Stimulated activated CD8-positive, alpha-beta memory T cell treated with anti-CD3 and anti-CD28 coated beads, Interleukin-12 subunit alpha, Interleukin-12 subunit beta, amount 100 ng/mL, for 1 hour (primary cell): ENCODE data around the gene SRBD1.

Experiments
- DNase-seq: peaks from one replicate; pipeline ENCODE4 v3.0.0-alpha.2; 2020; ENCODE audit warnings: low read depth

Gene SRBD1, protein sequence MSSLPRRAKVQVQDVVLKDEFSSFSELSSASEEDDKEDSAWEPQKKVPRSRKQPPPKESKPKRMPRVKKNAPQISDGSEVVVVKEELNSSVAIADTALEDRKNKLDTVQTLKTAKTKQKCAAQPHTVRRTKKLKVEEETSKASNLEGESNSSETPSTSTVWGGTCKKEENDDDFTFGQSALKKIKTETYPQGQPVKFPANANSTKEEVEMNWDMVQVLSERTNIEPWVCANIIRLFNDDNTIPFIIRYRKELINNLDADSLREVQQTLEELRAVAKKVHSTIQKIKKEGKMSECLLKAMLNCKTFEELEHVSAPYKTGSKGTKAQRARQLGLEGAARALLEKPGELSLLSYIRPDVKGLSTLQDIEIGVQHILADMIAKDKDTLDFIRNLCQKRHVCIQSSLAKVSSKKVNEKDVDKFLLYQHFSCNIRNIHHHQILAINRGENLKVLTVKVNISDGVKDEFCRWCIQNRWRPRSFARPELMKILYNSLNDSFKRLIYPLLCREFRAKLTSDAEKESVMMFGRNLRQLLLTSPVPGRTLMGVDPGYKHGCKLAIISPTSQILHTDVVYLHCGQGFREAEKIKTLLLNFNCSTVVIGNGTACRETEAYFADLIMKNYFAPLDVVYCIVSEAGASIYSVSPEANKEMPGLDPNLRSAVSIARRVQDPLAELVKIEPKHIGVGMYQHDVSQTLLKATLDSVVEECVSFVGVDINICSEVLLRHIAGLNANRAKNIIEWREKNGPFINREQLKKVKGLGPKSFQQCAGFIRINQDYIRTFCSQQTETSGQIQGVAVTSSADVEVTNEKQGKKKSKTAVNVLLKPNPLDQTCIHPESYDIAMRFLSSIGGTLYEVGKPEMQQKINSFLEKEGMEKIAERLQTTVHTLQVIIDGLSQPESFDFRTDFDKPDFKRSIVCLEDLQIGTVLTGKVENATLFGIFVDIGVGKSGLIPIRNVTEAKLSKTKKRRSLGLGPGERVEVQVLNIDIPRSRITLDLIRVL

DNA sequence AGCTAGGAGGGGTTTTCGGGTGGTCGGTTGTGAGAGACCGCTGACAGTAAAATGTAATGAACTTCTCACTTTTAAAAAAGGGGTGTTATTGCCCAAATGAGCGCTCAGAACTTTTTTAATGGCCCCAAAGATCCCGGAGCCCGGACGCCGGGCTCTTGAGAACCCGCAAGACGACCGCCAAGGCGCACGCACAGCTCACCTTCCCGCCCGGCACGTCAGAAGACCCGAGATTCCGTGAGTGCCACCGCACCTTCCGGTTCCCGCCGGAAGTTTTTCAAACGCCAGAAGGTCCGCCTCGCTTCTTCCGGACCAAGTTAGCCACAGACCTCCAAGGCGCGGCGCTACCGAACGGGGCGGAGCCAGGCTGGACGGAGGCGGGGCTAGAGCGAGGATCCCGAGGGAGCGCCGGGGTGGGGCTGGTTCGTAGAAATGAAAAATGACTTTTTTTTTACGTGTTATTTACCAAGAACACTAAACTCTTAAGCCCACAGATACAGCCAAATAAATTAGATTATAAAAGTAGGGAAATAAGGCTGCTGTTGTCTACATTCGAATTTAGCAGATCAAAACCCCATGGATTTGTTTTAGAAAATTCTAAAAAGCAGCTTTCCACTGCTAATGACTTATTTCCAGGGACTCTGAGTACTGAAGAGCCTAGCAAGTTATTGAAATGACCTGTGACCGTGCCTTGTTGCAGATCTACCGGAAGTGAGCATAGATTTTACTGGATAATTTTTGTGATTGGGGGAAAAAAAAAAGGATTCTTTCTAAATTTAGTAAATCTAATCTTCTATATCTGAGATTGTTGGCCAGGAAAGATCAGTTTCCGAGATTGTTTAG is at the start of gene SRBD1:
Gene SRBD1, minus strand, starts transcription at position 248 of the 840 bp plus-strand sequence. CDS start 5,826 bp downstream, outside the sequence.
- peak; percentile 78 for DNase-seq

DNA sequence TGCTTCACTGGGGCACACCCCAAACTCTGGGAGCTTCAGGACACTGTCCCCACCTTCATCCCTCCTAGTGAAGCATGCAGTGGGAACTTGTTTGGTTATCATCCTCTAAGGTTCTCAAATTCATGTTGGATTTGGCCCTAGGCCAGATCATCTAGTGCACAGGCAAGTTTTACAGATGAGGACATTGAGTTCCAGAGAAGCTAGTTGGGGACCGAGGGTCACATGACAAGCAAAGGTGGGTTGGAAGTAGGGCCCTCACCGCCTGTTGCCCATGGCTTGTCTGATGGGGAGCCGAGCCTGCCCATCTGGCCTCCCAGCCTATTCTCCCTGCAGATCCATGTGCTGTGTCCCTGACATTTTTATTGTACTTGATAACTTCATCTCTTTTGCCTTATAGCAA is 43.2 kb upstream of the SRBD1 start:
- no peak for DNase-seq

DNA sequence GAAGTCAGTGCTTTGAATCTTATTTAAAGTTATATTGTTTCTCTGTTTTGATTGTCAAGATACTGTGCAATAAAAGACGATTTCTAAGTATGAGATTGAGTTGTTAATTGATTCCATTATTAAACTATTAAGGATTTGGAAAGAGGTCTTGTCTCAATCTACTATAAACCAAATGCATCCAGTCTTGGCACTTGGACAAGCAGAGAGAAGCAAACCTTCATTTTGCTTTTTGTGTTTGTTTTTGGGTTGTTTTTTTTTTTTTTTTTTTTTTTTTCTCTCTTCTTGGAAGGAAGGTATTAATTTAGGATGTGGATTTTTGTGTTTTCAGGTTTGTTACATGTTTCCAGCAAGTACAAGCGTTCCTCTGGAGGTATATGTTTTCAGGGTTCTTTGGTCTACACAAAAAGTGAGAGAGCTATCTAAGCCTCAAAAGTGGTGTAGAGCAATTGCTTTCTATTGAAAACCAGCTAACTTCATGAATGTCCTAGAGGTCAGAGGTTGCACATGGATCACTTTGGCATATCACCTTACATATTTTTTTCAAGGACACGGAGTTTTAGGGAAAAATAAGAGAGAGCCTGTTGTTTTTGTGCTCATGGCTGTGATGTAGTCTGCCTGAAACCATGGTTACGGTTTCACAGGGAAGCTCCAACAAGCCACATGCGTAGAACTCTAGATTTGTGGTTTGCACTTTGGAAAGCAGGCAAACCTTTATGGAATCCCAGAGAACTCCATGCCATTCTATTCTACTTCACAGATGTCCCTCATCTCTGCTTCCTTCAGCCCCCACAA is 42.3 kb upstream of the SRBD1 start:
- DNase-seq = no peak

DNA sequence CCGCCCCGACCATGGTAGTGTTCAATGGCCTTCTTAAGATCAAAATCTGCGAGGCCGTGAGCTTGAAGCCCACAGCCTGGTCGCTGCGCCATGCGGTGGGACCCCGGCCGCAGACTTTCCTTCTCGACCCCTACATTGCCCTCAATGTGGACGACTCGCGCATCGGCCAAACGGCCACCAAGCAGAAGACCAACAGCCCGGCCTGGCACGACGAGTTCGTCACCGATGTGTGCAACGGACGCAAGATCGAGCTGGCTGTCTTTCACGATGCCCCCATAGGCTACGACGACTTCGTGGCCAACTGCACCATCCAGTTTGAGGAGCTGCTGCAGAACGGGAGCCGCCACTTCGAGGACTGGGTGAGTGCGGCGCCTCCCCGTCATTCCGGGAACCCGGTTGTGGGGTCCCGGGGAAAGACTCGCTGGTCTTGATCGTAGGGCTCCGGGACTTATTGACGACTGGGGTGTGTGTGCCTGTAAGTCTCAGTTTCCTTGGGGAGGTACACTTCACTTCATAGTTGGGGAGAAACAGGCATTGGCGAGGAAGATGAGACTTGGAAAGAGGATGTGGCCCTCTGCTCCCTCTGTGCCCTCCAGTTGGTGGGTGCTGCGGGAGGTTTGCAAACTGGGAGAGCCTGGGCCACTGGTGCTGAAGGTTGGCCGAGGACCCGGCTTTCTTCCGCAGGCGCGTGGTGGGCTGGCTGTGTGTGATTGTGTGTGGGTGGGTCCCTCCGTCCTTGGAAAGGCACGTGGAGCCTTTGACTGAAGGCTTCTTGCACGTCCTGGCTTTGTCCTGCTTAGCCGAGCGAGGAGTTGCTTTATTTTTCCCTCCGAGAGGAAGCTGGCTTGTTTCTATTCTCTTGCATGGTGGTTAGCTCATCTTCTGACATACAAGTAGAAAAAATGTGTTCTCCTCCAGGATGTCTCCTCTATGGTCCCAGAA is 41.3 kb upstream of the SRBD1 start:
- no peak for DNase-seq

DNA sequence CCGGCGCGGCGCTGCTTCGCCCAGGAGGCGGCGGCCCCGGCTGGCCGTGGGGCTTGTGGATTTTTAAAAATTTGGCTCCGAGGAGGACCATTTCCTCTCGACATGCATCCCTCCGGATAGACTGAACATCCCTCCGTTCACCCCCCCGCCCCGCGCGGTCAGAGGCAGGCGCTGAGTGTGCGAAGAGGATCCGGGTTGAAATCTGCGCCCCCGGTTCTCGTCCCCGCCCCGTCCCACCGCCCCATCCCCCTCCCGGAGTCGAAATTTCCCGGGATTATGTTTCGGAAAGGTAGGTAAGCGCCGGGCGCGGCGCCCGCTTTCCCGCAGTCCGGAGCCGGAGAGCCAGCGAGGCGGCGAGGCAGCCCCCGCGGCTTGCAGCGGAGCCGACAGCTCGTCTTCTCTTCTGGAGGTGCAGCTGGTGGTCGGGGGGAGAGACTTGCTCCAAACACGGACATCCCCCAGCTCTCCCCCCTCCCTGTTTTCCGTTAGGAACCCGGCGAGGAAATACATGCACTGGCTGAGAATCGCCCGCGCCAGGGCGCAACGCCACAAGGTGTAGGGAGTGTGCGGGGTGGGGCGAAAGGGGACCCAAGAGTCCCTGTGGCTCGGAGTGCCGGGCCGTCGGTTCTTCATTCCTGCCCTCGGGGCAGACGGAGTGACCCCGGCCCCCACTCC is 40.5 kb upstream of the SRBD1 start, which contains the start of gene PRKCE:
Gene PRKCE, plus strand, starts transcription at position 261 of the 675 bp plus-strand sequence.
- DNase-seq = no peak

DNA sequence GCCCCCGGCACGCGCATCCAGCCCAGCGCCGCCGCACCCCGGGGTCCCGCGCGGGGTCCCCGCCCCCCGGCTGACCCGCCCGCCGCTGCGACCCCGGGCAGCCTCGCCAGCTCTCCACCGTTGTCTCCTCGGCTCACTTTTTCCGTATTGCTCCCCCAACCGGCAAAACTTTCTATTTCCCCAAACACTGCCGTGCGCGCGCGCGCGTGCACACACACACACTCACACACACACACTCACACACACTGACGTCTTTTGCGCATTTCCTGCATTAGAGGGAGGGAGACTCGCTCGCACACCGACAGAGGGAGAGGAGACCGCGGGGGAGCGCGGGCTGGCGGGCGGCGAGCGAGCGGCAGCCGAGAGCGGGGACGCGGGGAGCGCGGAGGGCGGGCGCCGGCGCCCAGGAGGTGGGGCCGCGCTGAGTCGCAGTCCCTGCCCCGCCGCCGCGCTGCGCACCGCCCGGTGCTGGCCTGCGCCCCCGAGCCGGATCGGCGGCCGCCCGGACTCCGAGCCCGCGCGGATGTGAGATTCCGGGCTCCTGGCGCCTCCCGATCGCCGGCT is 39.9 kb upstream of the SRBD1 start:
- peak; percentile 92 for DNase-seq

DNA sequence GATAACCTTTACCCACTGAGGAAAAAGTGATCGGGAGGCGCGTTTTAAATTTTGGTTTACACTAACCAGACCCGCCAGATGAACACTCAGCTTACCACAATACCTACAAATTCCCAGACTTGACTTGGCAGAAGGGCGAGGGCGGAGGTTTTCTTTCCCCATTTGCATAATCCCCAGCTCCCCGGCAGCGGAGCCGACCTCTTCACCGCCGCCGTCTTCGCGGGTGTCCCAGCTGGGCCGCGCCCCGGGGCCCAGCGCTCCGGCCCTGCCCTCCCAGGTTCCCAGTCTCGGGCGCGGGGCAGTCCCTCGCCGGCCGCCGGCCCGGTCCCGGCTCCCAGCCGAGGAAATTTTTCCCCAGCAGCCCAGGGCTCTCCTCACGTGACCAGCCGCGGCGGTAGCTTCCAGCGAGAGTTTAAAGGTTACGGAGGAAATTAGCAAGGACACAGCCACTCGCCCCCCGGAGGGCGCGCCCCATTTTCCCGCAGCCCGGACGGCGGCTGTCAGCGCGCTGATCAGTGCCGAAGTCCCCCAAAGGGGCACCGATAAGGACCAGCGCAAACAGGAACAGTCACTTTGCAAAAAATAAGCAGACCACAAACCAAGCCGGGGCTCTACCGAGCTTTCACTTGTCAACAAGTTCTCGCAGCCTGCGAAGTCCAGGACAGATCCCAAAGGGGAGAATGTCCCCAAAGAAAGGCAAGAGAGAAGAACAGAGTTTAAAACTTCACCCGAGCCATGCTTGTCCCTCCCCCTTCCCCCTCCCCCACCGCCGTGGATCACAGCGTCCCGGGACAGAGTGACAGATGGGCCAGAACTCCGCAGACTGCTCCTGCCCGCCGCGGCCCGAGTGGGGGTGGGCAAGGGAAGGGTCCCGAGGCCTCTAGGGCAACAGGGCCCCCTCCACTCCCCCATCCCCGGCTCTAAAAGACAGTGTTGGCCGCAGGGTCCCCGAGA is 39.1 kb upstream of the SRBD1 start:
- peak; percentile 33 for DNase-seq

DNA sequence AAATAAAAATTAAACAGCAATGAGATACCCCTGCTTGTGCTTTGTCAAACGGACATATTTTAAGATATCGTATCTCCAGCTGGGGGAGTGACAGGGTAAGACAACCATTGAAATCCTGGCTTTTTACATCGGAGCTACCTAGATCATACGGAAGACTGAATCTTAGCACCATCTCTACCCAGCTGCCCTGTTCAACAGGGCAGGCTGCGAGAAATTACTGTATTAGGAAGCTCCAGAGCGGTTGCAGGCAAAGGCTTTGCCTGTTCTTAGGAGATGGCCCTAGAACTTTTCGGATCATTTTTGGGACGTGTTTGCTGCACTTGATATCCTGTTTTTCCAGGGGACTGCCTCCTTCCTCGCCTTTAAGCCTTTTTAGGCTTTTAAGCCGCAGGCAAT is 38.4 kb upstream of the SRBD1 start:
- no peak for DNase-seq

DNA sequence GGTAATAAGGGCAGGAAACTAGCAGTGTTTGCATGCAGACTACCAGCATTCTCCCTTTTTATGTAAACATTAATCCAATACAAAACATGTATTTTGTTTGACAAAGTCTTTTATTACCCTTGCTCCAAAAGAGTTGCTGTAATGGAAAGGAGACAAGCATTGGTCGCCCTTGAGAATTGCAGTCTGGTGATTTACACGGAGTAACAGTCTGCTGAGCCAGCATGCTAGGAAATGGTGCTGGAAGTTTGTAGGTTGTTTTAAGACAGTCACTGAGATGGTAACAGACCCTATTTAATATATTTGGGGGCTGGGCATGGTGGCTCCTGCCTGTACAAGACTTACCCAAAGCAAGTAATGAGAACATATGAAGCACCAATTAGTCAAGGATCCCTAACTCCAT is 37.6 kb upstream of the SRBD1 start:
- no peak for DNase-seq

DNA sequence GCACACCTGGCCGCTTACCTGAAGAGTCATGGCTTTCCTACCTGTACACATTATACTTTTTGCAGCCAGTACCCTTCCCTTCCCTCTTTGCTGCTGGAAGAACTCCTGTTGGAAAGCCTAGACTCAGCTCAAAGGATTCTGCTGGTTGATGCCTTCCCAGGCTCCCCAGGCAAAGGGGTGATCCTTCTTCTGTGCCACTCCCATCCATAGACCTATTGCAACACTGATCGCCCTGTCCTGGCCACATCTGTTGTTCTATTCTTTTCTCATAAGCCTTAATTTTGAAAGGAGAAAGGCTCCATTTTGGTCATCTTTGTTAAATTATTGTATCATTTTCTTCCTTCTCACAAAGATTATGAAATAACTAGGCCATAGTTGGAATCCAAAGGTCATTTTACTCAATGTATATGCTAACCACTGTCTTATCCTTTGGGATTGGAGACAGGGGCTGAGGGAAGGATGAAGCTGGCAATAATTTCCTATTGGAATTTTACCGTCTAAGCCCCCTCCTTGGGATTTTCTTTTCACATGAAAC is 37.0 kb upstream of the SRBD1 start:
- no peak for DNase-seq

DNA sequence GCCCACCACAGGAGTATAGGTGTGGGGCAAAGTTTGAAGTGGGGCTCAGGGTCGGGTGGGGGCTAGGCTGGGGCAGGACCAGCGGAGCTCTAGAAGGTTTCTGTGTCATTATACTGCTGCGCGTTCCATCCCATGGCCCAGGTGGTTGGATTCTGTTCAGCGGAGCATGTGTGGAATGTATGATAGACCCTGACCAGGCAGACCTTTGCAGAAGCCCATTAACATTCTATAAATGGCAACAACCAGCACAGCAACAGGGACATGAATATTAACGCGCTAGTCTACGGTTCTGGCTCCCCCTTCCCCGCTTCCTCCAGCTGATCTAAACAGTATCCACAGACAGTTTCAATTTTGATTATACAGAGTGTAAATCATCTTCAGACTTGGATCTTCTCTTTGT is 36.3 kb upstream of the SRBD1 start:
- DNase-seq = no peak

DNA sequence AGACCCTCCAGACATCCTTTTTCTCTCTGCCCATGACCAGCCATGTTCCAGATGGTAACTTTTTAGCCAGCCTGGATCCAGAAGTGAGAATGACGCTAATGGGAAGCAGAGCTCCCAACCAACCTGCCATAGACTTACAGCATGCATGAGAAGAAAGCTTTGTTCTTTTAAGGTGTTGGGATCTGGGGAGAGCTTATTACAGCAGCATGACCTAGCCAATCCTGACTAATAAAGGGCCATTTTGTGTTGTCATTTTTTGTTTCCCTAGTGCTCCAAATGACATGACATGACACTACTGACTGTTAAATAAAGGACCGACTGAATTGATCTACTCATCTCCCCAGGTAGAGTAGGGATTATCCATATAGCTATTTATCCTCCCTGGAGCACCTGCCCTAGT is 35.2 kb upstream of the SRBD1 start:
- no peak for DNase-seq

DNA sequence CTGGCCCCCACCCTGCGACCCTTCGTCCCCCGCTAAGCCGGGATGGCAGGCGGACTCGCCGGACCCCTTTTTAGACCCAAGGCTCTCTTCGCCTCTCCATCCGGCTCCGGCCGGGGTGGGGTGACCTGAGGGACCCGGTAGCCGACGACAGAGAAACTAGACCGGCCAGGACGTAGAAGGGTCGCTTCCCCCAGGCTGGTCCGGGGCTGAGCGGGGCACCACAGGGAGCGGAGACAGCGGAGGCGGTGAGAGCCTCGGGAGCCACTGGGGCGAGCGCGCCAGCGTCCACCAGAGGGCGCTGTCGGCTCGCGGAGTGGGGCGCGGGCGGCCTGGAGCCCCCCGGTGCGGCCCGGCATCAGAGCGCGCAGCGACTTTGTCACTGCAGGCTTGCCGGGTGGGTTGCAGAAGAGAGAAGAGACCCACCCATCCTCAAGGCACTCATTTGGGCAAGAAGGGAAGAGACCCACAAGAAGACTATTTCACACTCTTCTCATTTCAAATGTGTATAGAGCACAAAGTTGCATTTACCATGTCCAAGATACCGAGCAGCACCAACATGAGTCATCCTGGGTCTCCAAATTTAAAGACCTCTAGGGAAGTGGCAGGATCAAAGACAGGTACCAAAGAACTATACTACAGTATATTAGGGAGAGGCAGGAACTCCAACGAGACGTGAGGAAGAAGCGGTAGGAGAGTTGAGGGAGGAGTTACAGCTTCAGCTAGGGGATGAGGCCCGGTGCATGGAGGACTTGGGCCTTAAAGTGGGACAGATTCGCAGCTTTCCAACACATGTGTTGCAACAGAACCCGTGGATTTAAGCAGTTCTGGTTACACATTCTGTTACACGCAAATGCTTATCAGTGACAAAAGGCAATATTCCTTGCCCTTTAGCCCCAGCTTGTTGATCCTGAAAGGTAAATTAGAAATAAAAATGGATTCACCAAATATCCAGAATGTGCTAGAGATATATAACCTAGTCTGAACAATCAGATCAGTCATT is 32.8 kb upstream of the SRBD1 start:
- DNase-seq = peak; percentile 57

DNA sequence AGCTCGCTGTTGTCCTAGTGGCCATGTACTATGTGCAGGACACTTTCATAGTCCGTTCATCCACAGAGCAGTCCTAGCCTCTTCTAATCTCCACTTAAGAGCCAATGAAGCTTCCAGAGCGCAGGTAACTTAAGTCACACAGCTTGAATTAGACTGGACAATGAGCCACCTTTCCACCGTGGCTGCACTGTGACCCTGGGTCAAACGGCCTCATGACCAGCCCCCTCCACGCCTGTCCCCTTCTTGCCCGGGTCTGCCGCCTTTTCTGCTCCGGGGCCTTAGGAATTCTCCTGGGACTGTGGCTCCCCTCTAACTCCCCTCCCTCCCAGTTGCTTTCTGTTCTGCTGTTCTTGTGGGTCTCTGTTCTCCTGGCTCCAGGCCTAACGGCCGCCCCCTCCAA is 32.0 kb upstream of the SRBD1 start:
- DNase-seq = no peak

DNA sequence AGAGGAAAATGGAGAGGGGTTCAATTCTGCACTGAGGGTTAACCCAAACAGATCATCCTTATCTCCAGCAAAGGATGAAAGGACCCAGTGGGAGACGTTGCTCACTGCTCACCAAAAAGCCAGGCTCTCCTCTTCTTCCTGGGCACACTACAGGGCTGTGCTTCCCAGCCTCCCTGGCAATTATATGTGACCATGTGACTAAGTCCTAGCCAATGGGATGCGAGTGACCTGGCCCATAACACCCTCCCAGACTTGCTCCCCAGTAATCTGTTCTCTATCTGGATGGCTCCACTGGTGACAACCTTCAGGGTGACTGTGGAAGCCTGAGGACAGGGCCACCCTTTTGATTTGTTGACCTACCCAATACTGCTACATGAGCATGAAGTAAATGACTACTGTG is 29.5 kb upstream of the SRBD1 start:
- no peak for DNase-seq

DNA sequence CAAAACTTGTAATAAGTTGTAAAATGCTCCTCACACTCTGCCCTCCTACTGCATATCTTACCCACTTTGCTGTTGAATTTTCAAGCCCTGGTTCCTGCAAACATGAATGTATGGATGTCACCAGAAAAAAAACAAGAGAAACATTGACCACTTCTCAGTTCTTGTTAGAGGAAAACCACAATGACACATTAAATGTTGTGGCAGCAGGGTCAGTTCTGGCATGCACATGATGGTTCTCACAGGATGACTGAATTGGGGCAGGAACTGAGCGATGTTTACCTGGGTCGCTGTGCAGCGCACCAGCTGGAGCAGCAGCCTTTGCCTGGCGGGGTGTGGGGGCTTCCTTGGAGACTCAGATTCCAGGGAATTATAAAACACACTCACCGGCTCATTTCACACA is 26.4 kb upstream of the SRBD1 start:
- no peak for DNase-seq
